Subcutaneous abdominal adipose tissue (tissue), 5 donors: ENCODE results near the gene OPN4.

Source experiments
- H3K27ac ChIP-seq: one replicate; pipeline ENCODE4 v1.7.0; 2013; ENCODE audit warnings: low read depth, mild to moderate bottlenecking, inconsistent platforms, low read length, moderate library complexity
- H3K27me3 ChIP-seq, 5 donors: one replicate each; pipeline ENCODE4 v1.7.0; 2013; ENCODE audit warnings: low read length in 5 of 5, inconsistent platforms in 1 of 5; ENCODE audit not compliant: control insufficient read depth in 5 of 5, insufficient read depth in 4 of 5
- H3K36me3 ChIP-seq, 5 donors: one replicate each; pipeline ENCODE4 v1.7.0; 2013; ENCODE audit warnings: low read length in 5 of 5; ENCODE audit not compliant: control insufficient read depth in 5 of 5, insufficient read depth in 5 of 5
- H3K4me1 ChIP-seq, 5 donors: one replicate each; pipeline ENCODE4 v1.7.0; 2013; ENCODE audit warnings: low read length in 5 of 5, mild to moderate bottlenecking in 3 of 5, moderate library complexity in 1 of 5; ENCODE audit not compliant: control insufficient read depth in 5 of 5, insufficient read depth in 5 of 5
- H3K4me3 ChIP-seq, 5 donors: one replicate each; pipeline ENCODE4 v1.7.0; 2013; ENCODE audit warnings: low read length in 5 of 5, low read depth in 1 of 5
- H3K9ac ChIP-seq, 5 donors: one replicate each; pipeline ENCODE4 v1.7.0; 2013; ENCODE audit warnings: low read length in 5 of 5, mild to moderate bottlenecking in 4 of 5, moderate library complexity in 3 of 5
- H3K9me3 ChIP-seq, 5 donors: one replicate each; pipeline ENCODE4 v1.7.0; 2013; ENCODE audit warnings: low read length in 5 of 5; ENCODE audit not compliant: control insufficient read depth in 5 of 5
- donor health status: healthy.
- donor health status: healthy.
- donor health status: healthy.
- donor health status: healthy.
- donor health status: healthy.

OPN4 gene

GRCh38 chr10:86667421-86668181, 13.3 kb downstream of the OPN4 start:
- Histone ChIP-seq H3K4me1 (peaks cover 4 to 39% (median 27%) of the 10 kb centered on the region in 5 donors), H3K27ac (no peak overlapping the region), H3K4me3 (no peak overlapping the region)

GRCh38 chr10:86668297-86669165, 14.2 kb downstream of the OPN4 start, which contains the start of gene LDB3:
TSS of gene LDB3 (plus strand) at chr10:86668511. CDS start at chr10:86668692, 181 bp downstream.
- H3K4me1 ChIP-seq = peaks cover 4 to 48% (median 37%) of the 10 kb centered on the region in 5 donors
- H3K9ac ChIP-seq = no peak within 1 kb of the TSS
- H3K9me3 ChIP-seq = no peaks in the 10 kb centered on the region
- peaks cover 0 to 14% (median 0%) of the 10 kb centered on the region in 5 donors for H3K27me3 ChIP-seq
- no peak within 1 kb of the TSS for H3K4me3 ChIP-seq
- no peaks in the 10 kb centered on the region for H3K36me3 ChIP-seq
- no peak within 1 kb of the TSS for H3K27ac ChIP-seq

More at GRCh38 chr10:86667421-86668181, 13.3 kb downstream of the OPN4 start:
- Histone ChIP-seq H3K9me3 (no peaks in the 10 kb centered on the region), H3K36me3 (no peaks in the 10 kb centered on the region), H3K9ac (no peak overlapping the region), H3K27me3 (peaks cover 0 to 14% (median 0%) of the 10 kb centered on the region in 5 donors)

GRCh38 chr10:86670290-86670811, 16.0 kb downstream of the OPN4 start:
- H3K36me3 ChIP-seq = no peaks in the 10 kb centered on the region
- H3K27me3 ChIP-seq = peaks cover 0 to 11% (median 0%) of the 10 kb centered on the region in 5 donors
- H3K4me3 ChIP-seq = no peak overlapping the region
- H3K9me3 ChIP-seq = no peaks in the 10 kb centered on the region
- no peak overlapping the region for H3K27ac ChIP-seq
- no peak overlapping the region for H3K9ac ChIP-seq
- peaks cover 4 to 51% (median 40%) of the 10 kb centered on the region in 5 donors for H3K4me1 ChIP-seq

DNA sequence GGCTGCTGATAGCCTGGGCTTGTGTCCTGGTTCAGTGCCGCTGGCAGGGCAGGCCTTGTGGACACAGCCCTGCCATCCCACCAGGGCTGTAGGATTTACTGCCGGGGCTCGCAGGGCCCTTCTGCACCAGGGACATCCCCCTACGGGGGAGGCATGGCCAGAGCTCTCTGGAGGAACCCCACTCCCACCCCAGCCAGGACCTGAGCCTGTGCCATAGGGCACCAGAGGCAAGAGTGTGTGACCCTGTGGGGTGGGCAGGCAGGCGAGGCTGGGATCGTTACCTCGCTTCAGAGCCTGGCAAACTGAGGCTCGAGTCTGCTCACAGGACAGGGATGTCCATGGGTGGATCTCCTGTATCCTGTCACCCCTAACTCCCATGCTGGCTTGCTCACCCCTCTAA, 16.5 kb downstream of the OPN4 start:
- peaks cover 0 to 9% (median 0%) of the 10 kb centered on the region in 5 donors for H3K27me3 ChIP-seq
- no peak overlapping the region for H3K27ac ChIP-seq
- H3K4me3 ChIP-seq = no peak overlapping the region
- no peak overlapping the region for H3K9ac ChIP-seq
- no peaks in the 10 kb centered on the region for H3K36me3 ChIP-seq
- peaks cover 4 to 51% (median 37%) of the 10 kb centered on the region in 5 donors for H3K4me1 ChIP-seq
- H3K9me3 ChIP-seq = no peaks in the 10 kb centered on the region

- Histone ChIP-seq H3K4me3 (no peak overlapping the region), H3K27me3 (peaks cover 0 to 7% (median 0%) of the 10 kb centered on the region in 5 donors), H3K27ac (no peak overlapping the region), H3K36me3 (no peaks in the 10 kb centered on the region), H3K9me3 (no peaks in the 10 kb centered on the region), H3K9ac (no peak overlapping the region), H3K4me1 (peaks cover 4 to 51% (median 33%) of the 10 kb centered on the region in 5 donors)
These were observed 17.1 kb downstream of the OPN4 start for GRCh38 chr10:86671419-86671818.

- H3K4me1 ChIP-seq = peaks cover 3 to 45% (median 33%) of the 10 kb centered on the region in 5 donors
- H3K27ac ChIP-seq = no peak overlapping the region
- H3K9ac ChIP-seq = peak overlapping the region in 2 of 5 donors; percentile 23 to 28
- peaks cover 0 to 3% (median 0%) of the 10 kb centered on the region in 5 donors for H3K27me3 ChIP-seq
- H3K4me3 ChIP-seq = no peak overlapping the region
- H3K36me3 ChIP-seq = no peaks in the 10 kb centered on the region
- no peaks in the 10 kb centered on the region for H3K9me3 ChIP-seq
These were observed 17.8 kb downstream of the OPN4 start for GRCh38 chr10:86671985-86672710.

DNA sequence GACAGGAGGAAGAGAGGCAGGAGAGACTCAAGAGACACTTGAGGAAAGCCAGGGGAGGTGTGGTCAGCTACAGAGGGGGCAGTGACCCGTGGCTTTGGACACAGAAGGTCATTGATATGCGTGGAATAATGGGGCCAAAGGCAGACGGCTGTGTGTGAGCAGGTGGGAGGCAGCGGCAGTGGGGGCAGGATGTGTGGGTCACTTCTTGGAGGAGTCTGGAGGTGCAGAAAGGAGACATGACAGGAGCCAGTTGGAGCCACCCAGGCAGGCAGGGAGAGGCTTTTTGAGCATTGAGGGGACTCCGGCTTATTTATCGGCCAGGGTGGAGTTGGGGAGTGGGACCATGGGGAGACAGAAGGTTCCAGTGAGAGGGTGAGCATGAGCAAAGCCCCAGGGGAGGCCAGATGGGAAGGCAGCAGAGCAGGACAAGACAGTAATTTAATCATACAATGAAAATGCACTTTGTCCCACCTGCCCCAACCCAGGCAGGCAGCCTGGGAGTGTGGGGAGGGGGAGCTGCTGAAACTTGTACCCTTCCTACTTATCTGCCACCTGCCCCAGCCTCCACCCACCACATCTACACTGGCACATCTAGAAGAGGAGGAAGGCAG, 19.0 kb downstream of the OPN4 start:
- Histone ChIP-seq H3K27me3 (peaks cover 0 to 3% (median 0%) of the 10 kb centered on the region in 5 donors), H3K9me3 (no peaks in the 10 kb centered on the region), H3K27ac (no peak overlapping the region), H3K9ac (no peak overlapping the region), H3K36me3 (no peaks in the 10 kb centered on the region), H3K4me3 (no peak overlapping the region), H3K4me1 (peaks cover 2 to 33% (median 26%) of the 10 kb centered on the region in 5 donors)

GRCh38 chr10:86673827-86674581, 19.7 kb downstream of the OPN4 start:
- H3K27ac ChIP-seq = no peak overlapping the region
- H3K4me3 ChIP-seq = no peak overlapping the region
- H3K27me3 ChIP-seq = peaks cover 0 to 3% (median 0%) of the 10 kb centered on the region in 5 donors
- no peak overlapping the region for H3K9ac ChIP-seq
- H3K9me3 ChIP-seq = no peaks in the 10 kb centered on the region
- H3K4me1 ChIP-seq = peaks cover 2 to 30% (median 24%) of the 10 kb centered on the region in 5 donors
- H3K36me3 ChIP-seq = no peaks in the 10 kb centered on the region
